Ovary (tissue), 3 donors: ENCODE results near the gene RABL3.

ENCODE experiments used
- CTCF ChIP-seq, 3 donors: fragments of 450-650 bp in 2 of 3; fragments of 200-600 bp in 1 of 3; IDR thresholded peaks; one replicate each; pipeline versions ENCODE4 v1.5.1 to v1.8.0; 2016 to 2022; ENCODE audit warnings: antibody characterized with exemption in 3 of 3, mild to moderate bottlenecking in 1 of 3
- EP300 ChIP-seq: sonication (generic); formaldehyde crosslinking; IDR thresholded peaks from one replicate; pipeline ENCODE4 v1.6.1; 2017; ENCODE audit warnings: antibody characterized with exemption
- POLR2A ChIP-seq: fragments of 450-650 bp; IDR thresholded peaks from one replicate; pipeline ENCODE4 v1.6.1; 2017; ENCODE audit warnings: antibody characterized with exemption, mild to moderate bottlenecking, moderate library complexity
- donor health status: DM: no; HTN: no; CAD: no.

DNA sequence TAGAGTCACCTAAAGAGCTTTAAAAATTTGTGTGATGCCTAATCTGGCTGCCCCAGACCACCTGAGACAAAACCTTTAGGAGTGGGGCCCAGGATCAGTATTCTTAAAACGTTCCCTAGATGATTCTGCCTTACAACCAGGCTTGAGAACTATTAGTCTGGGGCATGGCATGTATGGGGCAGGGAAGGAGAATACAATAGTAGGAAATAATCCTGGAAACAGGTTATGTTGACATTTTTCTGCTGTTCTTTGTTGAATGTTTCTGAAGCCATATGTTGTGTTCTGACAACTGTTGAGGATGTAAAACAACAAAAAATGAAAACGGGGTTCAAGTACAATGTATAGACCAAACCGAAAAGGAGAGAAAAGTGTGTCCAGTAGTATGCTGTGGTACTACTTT is 3.1 kb upstream of the RABL3 start:
- TF ChIP-seq EP300 (no peak), CTCF (IDR thresholded peaks at IDR 0.05) (no peak), POLR2A (no peak)
